ENCODE data around the gene CFAP251. TPM values are rescaled to one million over a fixed set of nuclear protein-coding genes. Genes with fewer than 3 reads are reported as not detected.

Gene CFAP251
- total and polyA plus RNA-seq, 2 donors (not counting 3 experiments of a cell fraction or from before 2014, with no cell fraction given): 3.3 to 4.0 TPM

DNA sequence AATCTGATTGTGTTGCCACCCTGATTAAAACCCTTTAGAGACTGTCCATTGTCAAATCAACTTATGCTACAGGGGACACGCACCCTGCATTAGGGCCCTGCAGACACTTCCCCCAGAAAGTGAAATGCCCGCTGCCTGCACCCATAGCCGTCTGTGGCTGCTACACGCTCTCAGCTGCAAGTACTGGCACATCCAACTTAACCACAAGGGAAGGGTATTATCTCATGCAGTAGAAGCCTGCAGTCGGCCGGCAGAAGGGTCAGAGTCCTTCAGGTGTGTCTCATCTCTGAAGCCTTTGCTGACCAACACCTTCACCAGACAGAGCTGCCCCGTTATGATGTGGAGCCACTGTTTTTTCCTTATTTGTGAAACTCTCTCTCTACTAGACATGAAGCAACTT is 20.8 kb downstream of the CFAP251 start:
- no peaks in the 10 kb centered on the region for H3K4me1 ChIP-seq (ENCODE audit: control insufficient read depth, extremely low read depth, insufficient read depth, low read length)
- no peak overlapping the region for H3K4me2 ChIP-seq (ENCODE audit: insufficient read depth, low read length)
- DNase-seq (ENCODE audit: low read depth, low spot score) (no peak), FAIRE-seq (no peak)
- no peak overlapping the region for H3K4me3 ChIP-seq (replicated peaks in 1 of 3; ENCODE audit: insufficient read depth in 1 of 3, low read depth in 1 of 3, low read length in 3 of 3)
- no TSS peak for BruUV-seq (replicated peaks)
- no peaks in the 10 kb centered on the region for H3K9me3 ChIP-seq (replicated peaks; ENCODE audit: control insufficient read depth, insufficient read depth, low read length)
- H3K79me2 ChIP-seq (ENCODE audit: control insufficient read depth, insufficient read depth, low read length): no peaks in the 10 kb centered on the region
- TF ChIP-seq GATA2 (IDR thresholded peaks at IDR 0.05; ENCODE audit: insufficient read depth, insufficient read length, low read depth, low read length): no peak
- no peak for TF ChIP-seq EZH2 (IDR thresholded peaks at IDR 0.05; ENCODE audit: borderline replicate concordance, low read depth, low read length, severe bottlenecking)
- TF ChIP-seq FOS (IDR thresholded peaks at IDR 0.05; ENCODE audit: borderline replicate concordance, insufficient read depth, low read length): no peak
- intact Hi-C loops (cut with micrococcal nuclease): no loop called here
- POLR2A ChIA-PET: no interaction called here
- H3K9me1 ChIP-seq (replicated peaks; ENCODE audit: control insufficient read depth, extremely low read depth, insufficient read depth, low read length): no peaks in the 10 kb centered on the region
- no peak overlapping the region for H2AFZ ChIP-seq (ENCODE audit: low read depth, low read length)
- H3K36me3 ChIP-seq (ENCODE audit: control insufficient read depth in 2 of 2, extremely low read depth in 1 of 2, insufficient read depth in 2 of 2, low read length in 2 of 2): no peaks in the 10 kb centered on the region
- H3K27me3 ChIP-seq (ENCODE audit: control insufficient read depth in 2 of 2, insufficient read depth in 2 of 2, low read length in 2 of 2): no peaks in the 10 kb centered on the region
- no peaks in the 10 kb centered on the region for H4K20me1 ChIP-seq (replicated peaks; ENCODE audit: control insufficient read depth, extremely low read depth, insufficient read depth, low read length)
- H3K27ac ChIP-seq (ENCODE audit: insufficient read depth, low read depth, low read length): no peak overlapping the region
- H3K9ac ChIP-seq (replicated peaks; ENCODE audit: extremely low read depth, insufficient read depth, low read length): no peak overlapping the region
- dilution Hi-C loops (cut with MboI; ENCODE audit: extremely low pct_ligation_motif_present, low sequenced_read_pairs): no loop called here
- CTCF ChIA-PET: no interaction called here

GRCh38 chr12:121939992-121940766 is 21.8 kb downstream of the CFAP251 start:
- Histone ChIP-seq H3K9me1 (replicated peaks; ENCODE audit: control insufficient read depth, extremely low read depth, insufficient read depth, low read length) (no peaks in the 10 kb centered on the region), H2AFZ (ENCODE audit: low read depth, low read length) (no peak overlapping the region), H3K9ac (replicated peaks; ENCODE audit: extremely low read depth, insufficient read depth, low read length) (no peak overlapping the region), H3K4me2 (ENCODE audit: insufficient read depth, low read length) (no peak overlapping the region), H3K36me3 (ENCODE audit: control insufficient read depth in 2 of 2, extremely low read depth in 1 of 2, insufficient read depth in 2 of 2, low read length in 2 of 2) (no peaks in the 10 kb centered on the region), H3K4me1 (ENCODE audit: control insufficient read depth, extremely low read depth, insufficient read depth, low read length) (no peaks in the 10 kb centered on the region), H3K9me3 (replicated peaks; ENCODE audit: control insufficient read depth, insufficient read depth, low read length) (no peaks in the 10 kb centered on the region), H4K20me1 (replicated peaks; ENCODE audit: control insufficient read depth, extremely low read depth, insufficient read depth, low read length) (no peaks in the 10 kb centered on the region), H3K79me2 (ENCODE audit: control insufficient read depth, insufficient read depth, low read length) (no peaks in the 10 kb centered on the region), H3K27ac (ENCODE audit: insufficient read depth, low read depth, low read length) (no peak overlapping the region), H3K27me3 (ENCODE audit: control insufficient read depth in 2 of 2, insufficient read depth in 2 of 2, low read length in 2 of 2) (no peaks in the 10 kb centered on the region), H3K4me3 (replicated peaks in 1 of 3; ENCODE audit: insufficient read depth in 1 of 3, low read depth in 1 of 3, low read length in 3 of 3) (no peak overlapping the region)
- dilution Hi-C loops (cut with MboI; ENCODE audit: extremely low pct_ligation_motif_present, low sequenced_read_pairs) (no loop called here), intact Hi-C loops (cut with micrococcal nuclease) (no loop called here)
- no TSS peak for BruUV-seq (replicated peaks)
- POLR2A ChIA-PET: interaction anchor here (0.6 kb wide), 1 partner anchor 1753 kb away, joined by 3 read pairs; no protein-coding TSS in a partner anchor
- FAIRE-seq (no peak), DNase-seq (ENCODE audit: low read depth, low spot score) (no peak)
- TF ChIP-seq GATA2 (IDR thresholded peaks at IDR 0.05; ENCODE audit: insufficient read depth, insufficient read length, low read depth, low read length) (no peak), FOS (IDR thresholded peaks at IDR 0.05; ENCODE audit: borderline replicate concordance, insufficient read depth, low read length) (no peak), EZH2 (IDR thresholded peaks at IDR 0.05; ENCODE audit: borderline replicate concordance, low read depth, low read length, severe bottlenecking) (no peak), JUN (IDR thresholded peaks at IDR 0.05; ENCODE audit: borderline replicate concordance, insufficient read depth, insufficient read length, low read depth) (no peak), MYC (IDR thresholded peaks at IDR 0.05; ENCODE audit: low read depth, low read length) (no peak), POLR2AphosphoS5 (IDR thresholded peaks at IDR 0.05; ENCODE audit: insufficient read depth, low read depth, low read length) (no peak), CTCF (IDR thresholded peaks at IDR 0.05; ENCODE audit: extremely low read depth in 1 of 2, insufficient read depth in 1 of 2, low read depth in 1 of 2, low read length in 2 of 2) (no peak), POLR2A (IDR thresholded peaks at IDR 0.05; ENCODE audit: low read depth, low read length) (no peak)
- TF ChIP-seq, protein P1, sequence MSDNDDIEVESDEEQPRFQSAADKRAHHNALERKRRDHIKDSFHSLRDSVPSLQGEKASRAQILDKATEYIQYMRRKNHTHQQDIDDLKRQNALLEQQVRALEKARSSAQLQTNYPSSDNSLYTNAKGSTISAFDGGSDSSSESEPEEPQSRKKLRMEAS (IDR thresholded peaks at IDR 0.05; ENCODE audit: insufficient read depth, insufficient read length): no peak
- CTCF ChIA-PET: no interaction called here
